Measurements from ENCODE around the gene MYDGF. TPM values are rescaled to one million over a fixed set of nuclear protein-coding genes. Genes with fewer than 3 reads are reported as not detected.
A peak's percentile ranks its signal among the peaks of the same experiment; 100 is the strongest.

The MYDGF gene
- total RNA-seq, 1 experiment from 2014 or later, result 426 TPM

GRCh38 chr19:4693471-4694121 lies 23.5 kb upstream of the MYDGF start:
- H3K4me2 ChIP-seq (ENCODE audit: low read length), result peak overlapping the region; percentile 46
- H3K27me3 ChIP-seq (ENCODE audit: low read length), result no peaks in the 10 kb centered on the region
- peak overlapping the region; percentile 90 for H3K27ac ChIP-seq (ENCODE audit: low read length)
- DNase-seq, result no peak
- H3K79me2 ChIP-seq (ENCODE audit: low read length), result no peaks in the 10 kb centered on the region
- intact Hi-C loops (cut with micrococcal nuclease), result loop anchor here (1.0 kb wide), 3 partner anchors 20 to 98 kb away; partner anchors contain the start of genes FEM1A and MYDGF
- TF ChIP-seq EZH2phosphoT487 (IDR thresholded peaks at IDR 0.05; ENCODE audit: borderline replicate concordance, low read length), result no peak
- TF ChIP-seq CTCF (conservative IDR thresholded peaks at IDR 0.05; ENCODE audit: low read depth, low read length), result no peak
- TF ChIP-seq EZH2 (IDR thresholded peaks at IDR 0.05; ENCODE audit: low read length, unreplicated experiment), result no peak
- H3K36me3 ChIP-seq (ENCODE audit: low read depth, low read length), result peaks cover 67% of the 10 kb centered on the region
- ChIA-PET CTCF (no interaction called here), POLR2A (ENCODE audit: unreplicated experiment) (no interaction called here)
- H3F3A ChIP-seq (ENCODE audit: low read length, unreplicated experiment), result peaks cover 6% of the 10 kb centered on the region
- peak overlapping the region; percentile 1; the same call in 1 of the 2 replicates for H3K4me3 ChIP-seq (ENCODE audit: low read length)
- ATAC-seq, result no peak
- no TSS peak for BruUV-seq (replicated peaks)
- H3K4me1 ChIP-seq (ENCODE audit: insufficient read depth, low read length), result peaks cover 40% of the 10 kb centered on the region
- H3K9me3 ChIP-seq (ENCODE audit: low read length), result no peaks in the 10 kb centered on the region
- no peaks in the 10 kb centered on the region for H3K9me2 ChIP-seq (replicated peaks; ENCODE audit: low read length)
- peak overlapping the region; percentile 46 for H3K9ac ChIP-seq (ENCODE audit: low read length)
- no peak overlapping the region for H2AFZ ChIP-seq (ENCODE audit: low read length)
- no peaks in the 10 kb centered on the region for H4K20me1 ChIP-seq (ENCODE audit: low read length)

GRCh38 chr19:4693078-4693350 lies 22.9 kb upstream of the MYDGF start:
- POLR2A ChIA-PET (ENCODE audit: unreplicated experiment), result no interaction called here
- H3K9me2 ChIP-seq (replicated peaks; ENCODE audit: low read length), result no peaks in the 10 kb centered on the region

More at GRCh38 chr19:4693078-4693350, 22.9 kb upstream of the MYDGF start:
- H3K4me3 ChIP-seq (ENCODE audit: low read length), result no peak overlapping the region
- peaks cover 6% of the 10 kb centered on the region for H3F3A ChIP-seq (ENCODE audit: low read length, unreplicated experiment)
- ATAC-seq (no peak), DNase-seq (no peak)
- CTCF ChIA-PET, result no interaction called here
- no peaks in the 10 kb centered on the region for H3K79me2 ChIP-seq (ENCODE audit: low read length)
- no TSS peak for BruUV-seq (replicated peaks)
- peaks cover 40% of the 10 kb centered on the region for H3K4me1 ChIP-seq (ENCODE audit: insufficient read depth, low read length)
- no peaks in the 10 kb centered on the region for H3K9me3 ChIP-seq (ENCODE audit: low read length)
- intact Hi-C loops (cut with micrococcal nuclease), result no loop called here
- H2AFZ ChIP-seq (ENCODE audit: low read length), result no peak overlapping the region
- no peak overlapping the region for H3K9ac ChIP-seq (ENCODE audit: low read length)
- no peaks in the 10 kb centered on the region for H3K27me3 ChIP-seq (ENCODE audit: low read length)
- peaks cover 68% of the 10 kb centered on the region for H3K36me3 ChIP-seq (ENCODE audit: low read depth, low read length)
- 0 out of 2 replicates have a peak overlapping the region, but pooled peaks have one; percentile 90 for H3K27ac ChIP-seq (ENCODE audit: low read length)
- no peaks in the 10 kb centered on the region for H4K20me1 ChIP-seq (ENCODE audit: low read length)
- no peak overlapping the region for H3K4me2 ChIP-seq (ENCODE audit: low read length)
- no peak for TF ChIP-seq CTCF (conservative IDR thresholded peaks at IDR 0.05; ENCODE audit: low read depth, low read length)
- TF ChIP-seq EZH2 (IDR thresholded peaks at IDR 0.05; ENCODE audit: low read length, unreplicated experiment), result no peak
- TF ChIP-seq EZH2phosphoT487 (IDR thresholded peaks at IDR 0.05; ENCODE audit: borderline replicate concordance, low read length), result no peak

Data from PC-3 (cell line).